Fibroblast of peridontal ligament (primary cell): ENCODE data around the gene KLHL4.
"Not testable (repeated sequence)": the region's sequence is repeated elsewhere in the genome, so short reads cannot be mapped to it uniquely, and the experiment has no call there.

Experiments used
- DNase-seq: peaks from one replicate; pipeline ENCODE4 v3.0.0-alpha.2; 2010; ENCODE audit errors: extremely low read depth

The KLHL4 gene

DNA sequence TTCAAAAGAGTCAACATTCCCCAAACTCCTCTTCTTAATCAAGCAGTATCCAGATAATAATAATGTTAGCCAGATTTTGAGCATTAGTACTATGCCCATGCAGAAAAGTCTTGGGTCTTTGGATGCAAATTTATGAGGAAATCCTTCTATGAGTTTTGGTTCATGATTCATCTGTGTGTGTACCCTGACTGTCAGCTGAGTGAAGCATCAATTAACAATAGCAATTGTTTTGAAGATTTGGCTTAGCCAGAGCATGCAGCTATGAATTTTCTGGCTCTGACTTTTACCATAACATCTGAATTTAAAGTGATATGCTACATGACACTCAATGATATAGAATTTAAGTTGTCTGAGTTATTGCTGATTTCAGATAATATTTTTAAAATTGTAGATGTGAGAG lies 145.8 kb downstream of the KLHL4 start:
- DNase-seq: no peak

DNA sequence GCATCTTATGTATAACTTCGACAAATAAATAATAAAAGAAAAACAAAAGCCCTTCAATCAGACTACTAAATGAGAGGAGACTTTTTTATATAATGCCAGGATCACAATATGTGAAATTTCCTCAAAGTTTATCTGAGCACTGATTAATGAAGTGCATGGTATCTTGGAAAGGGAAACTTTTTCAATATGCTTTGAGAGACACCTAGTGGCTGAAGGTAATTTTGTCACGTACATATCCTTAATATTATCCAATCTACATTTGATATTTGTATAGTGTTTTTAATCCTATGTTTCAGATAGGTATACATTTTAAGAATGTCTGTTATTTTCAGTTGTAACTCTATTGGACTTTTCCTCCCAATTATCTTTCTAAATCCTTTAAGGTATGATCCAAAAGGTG lies 146.8 kb downstream of the KLHL4 start:
- no peak for DNase-seq

GRCh38 chrX:87679849-87680248 lies 162.2 kb downstream of the KLHL4 start:
- no peak for DNase-seq

DNA sequence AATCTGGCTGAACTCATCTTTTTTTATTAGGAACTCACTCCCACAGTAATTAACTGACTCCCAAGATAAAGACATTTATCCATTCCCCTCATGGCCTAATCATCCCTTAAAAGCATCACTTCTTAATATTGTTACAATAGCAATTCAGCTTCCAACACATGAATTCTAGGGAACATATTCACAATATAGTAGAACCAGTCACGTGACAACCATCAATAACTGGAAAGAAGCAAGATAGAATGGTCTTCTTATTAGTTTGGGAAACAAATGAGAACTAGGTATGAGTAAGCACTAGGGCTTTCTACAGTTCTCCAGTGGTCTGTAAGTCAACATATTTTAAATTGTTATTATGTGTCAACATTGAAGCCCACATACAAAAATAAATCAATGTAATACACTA lies 170.1 kb downstream of the KLHL4 start:
- DNase-seq: no peak

DNA sequence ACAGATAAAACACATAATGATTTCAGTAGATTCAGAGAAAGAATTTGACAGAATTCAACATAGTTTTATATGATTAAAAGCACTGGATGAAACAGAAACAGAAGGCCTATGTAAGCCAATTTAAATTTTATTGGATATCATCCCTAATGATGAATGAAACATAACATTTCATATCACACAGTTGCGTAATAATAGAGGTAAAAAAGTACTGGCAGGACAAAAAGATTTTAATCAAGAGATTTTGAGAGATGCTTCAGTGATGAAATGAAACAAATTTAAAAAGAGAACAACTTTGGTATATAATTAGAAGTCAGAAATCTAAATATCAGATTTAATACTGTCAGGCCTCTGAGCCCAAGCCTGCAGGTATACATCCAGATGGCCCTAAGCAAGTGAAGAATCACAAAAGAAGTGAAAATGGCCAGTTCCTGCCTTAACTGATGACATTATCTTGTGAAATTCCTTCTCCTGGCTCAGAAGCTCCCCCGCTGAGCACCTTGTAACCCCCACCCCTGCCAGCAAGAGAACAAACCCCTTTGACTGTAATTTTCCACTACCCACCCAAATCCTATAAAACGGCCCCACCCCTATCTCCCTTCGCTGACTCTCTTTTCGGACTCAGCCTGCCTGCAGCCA lies 170.6 kb downstream of the KLHL4 start:
- DNase-seq: not testable (repeated sequence)

DNA sequence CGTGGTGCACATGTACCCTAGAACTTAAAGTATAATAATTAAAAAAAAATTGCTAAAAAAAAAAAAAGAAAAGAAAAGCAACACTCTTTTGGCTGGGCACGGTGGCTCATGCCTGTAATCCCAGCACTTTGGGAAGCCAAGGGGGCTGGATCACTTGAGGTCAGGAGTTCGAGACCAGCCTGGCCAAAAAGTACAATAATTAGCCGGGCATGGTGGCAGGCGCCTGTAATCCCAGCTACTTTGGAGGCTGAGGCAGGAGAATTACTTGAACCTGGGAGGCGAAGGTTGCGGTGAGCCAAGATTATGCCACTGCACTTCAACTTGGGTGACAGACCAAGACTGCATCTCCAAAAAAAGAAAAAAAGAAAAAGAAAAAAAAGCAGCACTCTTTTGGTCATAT lies 171.6 kb downstream of the KLHL4 start:
- not testable (repeated sequence) for DNase-seq

DNA sequence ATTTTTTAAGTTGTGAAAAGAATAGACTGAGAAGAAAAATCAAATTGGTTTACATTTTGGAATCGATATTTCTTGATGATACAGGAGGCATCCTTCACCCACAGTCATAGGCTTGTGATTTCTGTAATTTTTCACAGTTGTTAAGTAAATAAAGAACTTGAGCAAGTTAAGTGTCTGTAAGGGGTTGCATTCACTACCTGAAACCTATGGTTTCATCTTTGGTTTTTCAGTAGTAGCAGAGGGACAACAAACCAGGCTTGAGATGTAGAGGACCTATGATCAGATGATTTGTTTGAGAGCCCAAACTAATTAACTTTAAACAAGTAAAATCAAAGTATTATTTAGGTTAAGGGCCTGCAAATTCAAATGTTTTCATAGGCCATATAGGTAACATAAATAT lies 175.6 kb downstream of the KLHL4 start:
- no peak for DNase-seq

- DNase-seq: no peak
Observed at GRCh38 chrX:87697409-87697808, 179.8 kb downstream of the KLHL4 start.

DNA sequence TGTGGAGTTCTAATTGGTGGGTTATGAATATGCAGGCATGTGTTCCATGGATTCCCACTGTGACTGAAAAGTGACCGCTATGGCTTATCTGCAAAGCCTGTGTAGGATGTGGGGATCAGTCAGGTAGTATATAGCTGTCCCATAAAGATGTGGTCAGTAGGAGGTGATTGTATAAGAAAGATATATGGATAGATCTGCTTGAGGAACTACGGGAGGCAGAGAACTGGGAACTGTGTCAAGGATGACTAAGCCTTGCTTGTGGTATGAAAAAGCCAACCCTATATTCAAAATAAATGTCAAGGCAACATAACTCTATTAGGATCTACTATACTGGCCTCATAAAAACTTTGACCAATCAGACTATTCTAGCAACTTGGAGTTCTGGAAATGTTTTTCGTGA lies 185.2 kb downstream of the KLHL4 start:
- DNase-seq: no peak

GRCh38 chrX:87703469-87703868 lies 185.9 kb downstream of the KLHL4 start:
- DNase-seq: not testable (repeated sequence)

DNA sequence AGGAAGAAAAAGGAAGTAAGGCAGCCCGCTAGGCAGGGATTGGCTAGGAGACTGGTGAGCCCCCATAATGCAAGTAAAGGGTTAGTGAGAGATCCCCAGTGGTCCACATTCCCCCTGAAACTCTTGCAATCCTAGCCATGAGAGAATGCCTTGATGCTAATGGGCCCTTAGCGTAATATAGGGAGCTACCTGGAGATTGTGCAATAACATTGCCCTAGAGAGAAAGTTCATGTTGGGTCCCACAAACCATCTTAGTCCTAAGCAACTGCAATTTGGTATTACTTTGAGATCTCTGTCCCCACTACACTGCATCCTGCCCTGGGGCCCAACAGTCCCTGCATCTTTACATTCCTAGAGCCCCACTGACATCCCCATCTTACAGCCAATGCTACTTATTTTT lies 188.5 kb downstream of the KLHL4 start:
- DNase-seq: no peak

- DNase-seq: no peak
Observed at GRCh38 chrX:87710580-87710979, 193.0 kb downstream of the KLHL4 start.
